Neutrophil (primary cell): Measurements from ENCODE around the gene PDE1C.

Source experiments
- H3K27ac ChIP-seq: fragments of 200-600 bp; sonication (generic); 2 replicates; pipeline ENCODE4 v1.5.1; 2016; ENCODE audit warnings: mild to moderate bottlenecking, moderate library complexity
- H3K27me3 ChIP-seq: fragments of 200-600 bp; sonication (generic); 2 replicates; pipeline ENCODE4 v1.6.0; 2016; ENCODE audit warnings: mild to moderate bottlenecking
- H3K36me3 ChIP-seq: fragments of 200-600 bp; sonication (generic); 2 replicates; pipeline ENCODE4 v1.5.1; 2017
- H3K4me1 ChIP-seq, 2 experiments: fragments of 200-600 bp in 1 of 2; sonication (generic) in 1 of 2; 1 replicate in 1 of 2; 2 replicates in 1 of 2; pipeline versions ENCODE4 v1.5.1 to v1.6.1; 2013 to 2016; ENCODE audit warnings: low read depth in 1 of 2, low read length in 1 of 2, mild to moderate bottlenecking in 1 of 2, moderate library complexity in 1 of 2; ENCODE audit not compliant: control insufficient read depth in 1 of 2, insufficient read depth in 1 of 2
- H3K4me3 ChIP-seq, 2 experiments: fragments of 200-600 bp in 1 of 2; sonication (generic) in 1 of 2; 1 replicate in 1 of 2; 2 replicates in 1 of 2; pipeline ENCODE4 v1.5.1; 2013 to 2016; ENCODE audit warnings: low read depth in 1 of 2, low read length in 1 of 2, mild to moderate bottlenecking in 1 of 2, moderate library complexity in 1 of 2
- H3K9me3 ChIP-seq: fragments of 200-600 bp; sonication (generic); 2 replicates; pipeline ENCODE4 v1.5.1; 2016
- CTCF ChIP-seq: fragments of 200-600 bp; sonication (generic); IDR thresholded peaks from 2 replicates; pipeline ENCODE4 v1.5.1; 2016; ENCODE audit warnings: antibody characterized with exemption

Gene PDE1C

GRCh38 chr7:31748084-31748483, 322.1 kb downstream of the PDE1C start:
- H3K36me3 ChIP-seq, result no peaks in the 10 kb centered on the region
- H3K27ac ChIP-seq, result no peak overlapping the region
- no peak for TF ChIP-seq CTCF

GRCh38 chr7:31747553-31747952, 322.7 kb downstream of the PDE1C start:
- TF ChIP-seq CTCF, result no peak
- Histone ChIP-seq H3K27ac (no peak overlapping the region), H3K4me3 (no peak overlapping the region), H3K36me3 (no peaks in the 10 kb centered on the region), H3K4me1 (no peaks in the 10 kb centered on the region), H3K9me3 (no peaks in the 10 kb centered on the region), H3K27me3 (peaks cover 16% of the 10 kb centered on the region)

More at GRCh38 chr7:31748084-31748483, 322.1 kb downstream of the PDE1C start:
- Histone ChIP-seq H3K27me3 (peaks cover 14% of the 10 kb centered on the region), H3K4me3 (no peak overlapping the region), H3K4me1 (no peaks in the 10 kb centered on the region), H3K9me3 (no peaks in the 10 kb centered on the region)

GRCh38 chr7:31744294-31744874, 325.8 kb downstream of the PDE1C start:
- TF ChIP-seq CTCF, result peak; percentile 65
- Histone ChIP-seq H3K9me3 (no peaks in the 10 kb centered on the region), H3K36me3 (no peaks in the 10 kb centered on the region)

GRCh38 chr7:31741852-31742251, 328.4 kb downstream of the PDE1C start:
- no peak overlapping the region for H3K4me3 ChIP-seq
- no peaks in the 10 kb centered on the region for H3K36me3 ChIP-seq
- H3K27me3 ChIP-seq, result peaks cover 31% of the 10 kb centered on the region
- no peaks in the 10 kb centered on the region for H3K4me1 ChIP-seq
- TF ChIP-seq CTCF, result no peak
- no peaks in the 10 kb centered on the region for H3K9me3 ChIP-seq
- H3K27ac ChIP-seq, result no peak overlapping the region

More at GRCh38 chr7:31744294-31744874, 325.8 kb downstream of the PDE1C start:
- no peak overlapping the region for H3K27ac ChIP-seq
- H3K27me3 ChIP-seq, result peaks cover 31% of the 10 kb centered on the region
- no peaks in the 10 kb centered on the region for H3K4me1 ChIP-seq
- no peak overlapping the region for H3K4me3 ChIP-seq

- TF ChIP-seq CTCF, result peak; percentile 56
- H3K36me3 ChIP-seq, result no peaks in the 10 kb centered on the region
- H3K4me1 ChIP-seq, result no peaks in the 10 kb centered on the region
- H3K27me3 ChIP-seq, result peaks cover 8% of the 10 kb centered on the region
- H3K27ac ChIP-seq, result no peak overlapping the region
- H3K9me3 ChIP-seq, result no peaks in the 10 kb centered on the region
- H3K4me3 ChIP-seq, result no peak overlapping the region
Observed at GRCh38 chr7:31735991-31736982, 333.9 kb downstream of the PDE1C start.
